Activated CD4-positive, alpha-beta T cell treated with anti-CD3 and anti-CD28 coated beads, Interleukin-2, amount 50 U/mL, for 4 hours (primary cell): ENCODE data around the gene STX11.

Source experiments
- DNase-seq, 2 experiments: peaks; one replicate each; pipeline ENCODE4 v3.0.0-alpha.2; 2020

Gene STX11

DNA sequence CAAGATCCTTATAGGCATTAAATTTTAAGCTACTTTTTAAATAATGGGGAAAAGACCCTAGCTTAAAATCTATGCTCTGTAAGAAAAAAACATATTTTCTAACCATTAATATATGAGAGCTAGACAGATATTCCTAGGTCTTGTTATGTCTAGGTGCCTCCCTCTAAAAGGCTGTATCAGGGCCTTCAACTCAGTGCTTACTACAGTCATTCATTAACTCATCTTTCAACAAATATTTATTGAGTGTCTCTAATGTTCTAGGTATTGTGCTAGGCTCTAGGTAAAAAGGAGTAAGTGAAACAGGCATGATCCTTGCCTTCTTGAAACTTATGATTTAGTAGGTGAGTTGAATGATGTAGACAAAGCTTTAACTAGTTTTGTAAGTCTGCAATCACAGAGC lies 6.4 kb upstream of the STX11 start:
- no peak for DNase-seq

DNA sequence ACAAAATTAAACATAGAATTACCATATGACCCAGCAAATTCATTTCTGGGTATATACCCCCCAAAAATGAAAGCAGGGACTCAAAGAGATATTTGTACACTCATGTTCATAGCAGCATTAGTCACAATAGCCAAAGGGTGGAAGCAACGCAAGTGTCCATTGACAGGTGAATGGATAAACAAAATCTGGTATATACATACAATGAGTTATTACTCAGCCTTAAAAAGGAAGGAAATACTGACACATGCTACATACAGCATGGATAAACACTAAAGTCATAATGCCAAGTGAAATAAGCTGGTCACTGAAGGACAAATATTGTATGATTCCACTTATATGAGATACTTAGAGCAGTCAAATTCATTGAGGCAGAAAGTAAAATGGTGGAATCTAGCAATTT lies 5.3 kb upstream of the STX11 start:
- no peak for DNase-seq

DNA sequence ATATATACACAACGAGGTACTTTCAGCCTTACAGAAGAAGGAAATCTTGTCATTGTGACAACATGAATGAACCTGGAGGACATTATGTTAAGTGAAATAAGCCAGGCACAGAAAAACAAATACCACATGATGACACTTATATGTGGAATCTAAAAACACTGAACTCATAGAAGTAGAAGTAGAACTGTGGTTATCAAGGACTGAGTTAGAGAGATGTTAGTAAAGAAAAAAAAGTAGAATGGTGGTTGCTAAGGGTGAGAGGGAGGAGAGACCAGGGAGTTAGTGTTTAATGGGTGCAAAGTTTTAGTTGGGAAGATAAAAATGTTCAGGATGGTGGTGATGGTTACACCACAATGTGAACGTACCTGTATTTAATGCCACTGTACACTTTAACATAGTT lies 4.8 kb upstream of the STX11 start:
- DNase-seq: no peak

DNA sequence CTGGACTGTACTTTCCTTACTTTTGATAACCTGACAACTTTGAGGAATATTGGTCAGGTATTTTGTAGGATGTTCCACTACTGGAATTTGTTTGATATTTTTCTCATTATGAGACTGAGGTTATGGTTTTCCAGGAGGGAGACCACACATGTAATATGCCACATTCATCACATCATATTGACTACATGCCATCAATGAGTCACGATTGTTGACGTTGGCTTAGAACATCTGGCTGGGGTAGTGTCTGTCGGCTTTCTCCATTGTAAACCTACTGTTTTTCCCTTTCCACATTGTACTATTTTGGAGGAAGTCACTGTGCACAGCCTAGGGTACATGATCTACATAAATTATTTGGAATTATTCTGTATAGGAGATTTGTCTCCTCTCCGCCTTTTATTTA lies 1.4 kb upstream of the STX11 start:
- DNase-seq: no peak

DNA sequence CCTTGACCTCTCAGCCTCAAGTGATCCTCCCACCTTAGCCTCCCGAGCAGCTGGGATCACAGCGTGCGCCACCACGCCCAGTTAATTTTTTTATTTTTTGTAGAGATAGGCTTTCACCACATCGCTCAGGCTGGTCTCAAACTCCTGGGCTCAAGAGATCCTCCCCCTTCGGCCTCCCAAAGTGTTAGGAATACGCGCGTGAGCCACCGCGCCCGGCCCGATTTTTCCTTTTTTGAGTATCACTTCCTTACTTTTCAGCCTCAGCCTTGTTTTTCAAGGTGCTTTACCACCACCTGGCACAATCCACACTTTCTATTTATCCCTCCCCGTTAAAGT lies 791 bp upstream of the STX11 start:
- DNase-seq: no peak

DNA sequence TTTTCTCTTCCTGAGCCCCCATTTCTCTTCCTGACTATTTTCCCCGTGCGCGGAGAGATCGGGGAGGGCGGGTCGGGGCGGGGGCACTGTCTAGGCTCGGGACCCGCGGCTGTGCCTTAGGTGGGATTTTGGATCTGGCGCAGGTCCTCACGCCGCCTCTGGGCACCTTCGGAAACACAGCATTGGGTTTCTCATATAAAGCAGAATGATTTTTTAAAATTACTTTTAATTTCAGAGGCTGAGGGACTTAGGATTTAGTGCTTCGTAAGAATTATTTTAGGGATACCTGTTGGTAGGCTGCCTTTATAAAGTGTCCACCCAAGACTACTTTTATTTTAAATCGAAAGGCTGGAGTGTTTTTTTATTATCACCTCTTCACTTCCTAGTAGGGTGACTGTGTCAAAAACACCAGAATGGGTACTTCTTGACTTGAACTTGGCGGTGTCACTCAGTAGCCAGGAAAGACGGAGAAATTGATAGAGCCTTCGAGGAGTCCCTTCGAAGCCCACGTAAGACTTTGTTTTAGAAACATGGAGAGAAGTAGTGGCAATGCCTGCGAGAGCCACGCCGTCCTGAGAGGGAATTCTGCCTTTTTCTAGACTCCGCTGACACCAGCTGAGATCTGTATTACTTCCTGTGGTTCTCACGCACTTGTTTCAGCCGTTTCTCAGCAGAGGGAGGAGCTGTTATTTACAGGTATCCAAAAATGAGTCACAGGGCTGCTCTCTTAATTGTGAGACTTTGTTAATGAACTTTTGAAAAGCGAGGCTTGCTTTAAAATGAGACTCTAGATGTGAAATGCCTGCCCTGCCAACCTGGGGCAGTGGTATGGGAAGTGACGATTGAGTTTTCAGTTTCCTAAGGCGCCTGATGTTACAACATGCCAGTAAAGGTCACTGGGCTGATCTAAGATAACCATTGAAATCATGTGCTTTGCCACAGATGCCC lies 667 bp downstream of the STX11 start:
- DNase-seq: peak; percentile 52 to 54

DNA sequence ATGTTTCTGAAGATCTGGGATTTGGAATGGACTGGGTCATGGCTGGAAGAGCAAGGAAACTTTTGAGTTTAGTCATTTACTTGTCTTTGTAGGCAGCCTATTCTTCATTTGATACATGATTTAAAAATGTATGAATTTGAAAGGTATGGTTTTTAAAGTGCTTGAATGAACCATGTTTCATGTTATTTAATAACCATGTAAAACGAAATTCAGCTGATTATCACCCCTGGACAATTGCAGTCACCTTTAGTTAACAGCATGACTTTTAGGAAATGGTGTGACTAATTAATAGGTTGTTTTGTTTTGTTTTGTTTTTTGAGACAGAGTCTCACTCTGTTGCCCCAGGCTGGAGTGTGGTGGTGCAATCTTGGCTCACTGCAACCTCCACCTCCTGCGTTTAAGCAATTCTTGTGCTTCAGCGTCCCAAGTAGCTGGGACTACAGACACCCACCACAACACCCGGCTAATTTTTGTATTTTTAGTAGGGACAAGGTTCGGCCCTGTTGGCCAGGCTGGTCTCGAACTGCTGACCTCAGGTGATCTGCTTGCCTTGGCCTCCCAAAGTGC lies 2.1 kb downstream of the STX11 start:
- DNase-seq: no peak

DNA sequence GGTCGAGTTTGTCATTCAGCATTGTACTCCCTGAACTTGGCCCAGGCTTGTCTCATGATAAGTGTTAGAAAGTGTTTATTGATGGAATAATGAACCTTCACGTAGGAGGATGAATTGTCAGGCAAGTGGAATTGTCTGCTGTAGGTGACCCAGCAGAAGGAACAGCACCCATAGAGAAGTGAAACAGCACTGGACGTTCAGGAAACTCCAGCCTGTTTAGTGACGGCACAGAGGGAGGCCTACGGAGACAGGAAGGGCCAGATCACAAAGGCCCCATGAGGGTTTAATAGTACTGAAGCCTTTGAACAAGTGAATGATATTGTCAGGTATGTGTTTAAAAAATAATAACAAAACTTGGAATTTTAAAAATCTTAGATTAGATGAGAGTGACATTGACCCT lies 2.9 kb downstream of the STX11 start:
- DNase-seq: no peak

DNA sequence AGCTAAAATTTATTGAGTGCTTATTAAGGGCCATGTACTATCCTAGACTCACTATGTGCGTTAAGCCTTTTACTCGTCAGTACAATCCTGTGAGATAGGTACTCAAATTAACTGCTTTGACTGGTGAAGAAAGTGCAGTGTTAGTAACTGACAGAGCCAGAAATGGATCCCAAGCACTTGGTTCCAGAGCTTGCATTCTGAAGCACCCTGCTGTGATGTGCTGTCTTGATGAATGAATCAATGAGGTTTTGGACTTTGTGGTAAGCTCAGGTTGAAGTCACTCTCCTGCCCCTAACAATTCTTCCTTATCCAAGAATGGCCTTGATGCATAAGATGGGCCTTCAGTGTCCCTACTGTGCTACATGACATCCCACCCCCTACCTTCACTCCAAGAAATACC lies 3.7 kb downstream of the STX11 start:
- DNase-seq: no peak

DNA sequence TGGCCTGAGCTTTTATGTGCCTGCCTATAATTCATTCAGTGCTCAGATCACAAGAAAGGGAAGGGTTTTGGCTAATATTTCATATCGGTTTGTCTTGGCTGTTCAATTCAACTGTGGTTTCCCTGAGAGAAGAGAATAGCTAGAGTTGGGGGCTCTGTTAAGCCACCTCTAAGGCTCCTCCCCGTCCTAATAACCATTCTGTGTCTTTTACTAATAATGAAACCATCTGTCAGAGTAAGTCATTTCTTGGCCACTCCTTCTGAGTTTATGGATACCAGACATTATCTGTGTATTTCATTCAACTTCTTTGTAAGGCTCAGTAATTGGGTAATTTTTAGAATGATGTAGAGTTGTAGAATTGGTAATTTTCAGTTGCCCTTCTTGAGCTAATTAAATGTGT lies 5.2 kb downstream of the STX11 start:
- DNase-seq: no peak

DNA sequence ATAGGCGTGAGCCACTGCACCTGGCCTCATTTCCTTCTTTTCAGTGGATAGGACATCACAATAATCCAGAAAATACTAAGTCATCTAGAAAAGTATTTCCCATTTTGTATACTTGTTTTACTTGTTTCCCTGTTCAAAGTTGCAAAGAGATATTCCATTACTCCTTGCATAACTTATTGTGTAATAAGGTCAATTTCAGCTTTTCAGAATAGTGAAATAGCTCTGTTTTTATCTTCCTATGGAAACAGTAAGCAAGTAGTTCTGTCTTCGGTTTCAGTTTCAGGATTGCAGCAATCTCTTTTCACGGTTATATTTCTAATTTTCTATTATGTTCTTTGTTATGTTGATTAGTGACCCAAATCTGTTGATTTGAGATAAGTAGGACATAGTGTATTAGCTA lies 6.0 kb downstream of the STX11 start:
- DNase-seq: no peak

DNA sequence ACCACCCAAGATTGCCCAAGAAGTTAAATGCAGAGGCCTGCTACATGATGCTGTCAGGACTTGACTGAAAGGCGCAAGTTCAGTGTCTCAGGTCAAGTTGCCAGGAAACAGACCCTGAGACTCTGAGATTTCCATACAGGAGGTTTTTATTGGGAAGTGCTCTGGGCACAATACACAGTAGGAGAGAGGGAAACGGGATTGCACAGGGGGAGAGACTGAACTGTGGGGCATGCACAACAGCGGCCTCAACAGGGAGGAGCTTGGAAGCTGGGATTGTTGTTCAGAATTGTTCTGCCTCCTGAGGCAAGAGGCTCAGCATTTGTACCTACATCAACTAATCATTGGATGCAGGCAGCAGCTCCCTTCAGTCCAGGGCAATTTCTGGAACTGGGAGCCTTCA lies 6.7 kb downstream of the STX11 start:
- DNase-seq: no peak

DNA sequence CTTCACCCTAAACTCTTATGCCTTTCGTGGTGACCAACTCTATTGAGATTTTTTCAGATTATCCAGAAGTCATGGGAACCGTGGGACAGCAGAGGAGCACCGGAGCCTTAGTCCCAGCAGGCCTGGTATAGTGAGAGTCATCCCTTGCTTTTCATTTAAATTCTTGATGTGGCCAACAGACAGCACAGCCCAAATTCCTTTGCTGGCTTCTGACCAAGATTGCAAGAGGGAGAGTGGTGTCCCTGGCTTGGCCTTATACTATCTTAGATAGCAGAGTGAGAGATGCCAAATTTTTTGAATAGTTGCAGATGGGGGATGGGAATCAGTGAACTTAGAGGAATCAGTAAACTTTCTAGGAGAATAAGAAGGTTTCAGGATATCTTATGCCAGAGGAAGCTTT lies 7.8 kb downstream of the STX11 start:
- DNase-seq: no peak

DNA sequence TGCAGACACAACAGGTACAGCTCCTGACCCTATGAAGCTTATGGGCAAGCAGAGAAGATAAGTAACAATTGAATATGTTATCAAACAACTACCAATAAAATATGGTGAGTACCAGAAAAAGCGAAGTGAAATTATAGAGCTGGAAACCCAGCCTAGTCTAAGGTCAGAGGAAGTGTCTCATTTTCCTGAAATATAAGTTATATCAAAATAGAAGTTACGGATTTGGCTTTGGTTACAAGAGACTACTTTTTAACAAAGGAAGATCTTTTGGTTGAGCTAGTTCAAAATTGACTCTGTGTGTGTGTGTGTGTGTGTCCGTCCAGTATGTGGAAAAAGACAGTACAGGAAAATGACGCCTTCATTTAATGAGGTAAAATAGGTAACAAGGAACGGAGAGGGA lies 8.9 kb downstream of the STX11 start:
- no peak for DNase-seq

DNA sequence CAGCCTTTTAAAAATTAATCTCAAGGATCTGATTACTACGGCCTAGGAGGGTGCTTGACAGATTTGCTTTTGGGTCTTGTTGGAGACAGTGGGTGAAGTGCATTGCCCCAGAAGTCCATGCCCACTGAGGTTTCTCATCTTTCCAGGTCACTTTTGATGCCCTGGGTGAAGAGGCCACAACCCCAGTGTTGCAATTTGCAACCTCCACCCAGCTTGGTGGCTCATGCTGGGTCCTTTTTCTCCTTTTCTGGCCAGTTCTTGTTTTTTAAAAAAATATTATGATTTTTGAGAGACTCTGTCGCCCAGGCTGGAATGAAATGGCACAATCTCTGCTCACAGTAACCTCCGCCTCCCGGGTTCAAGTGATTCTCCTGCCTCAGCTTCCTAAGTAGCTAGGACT lies 9.4 kb downstream of the STX11 start:
- DNase-seq: no peak

DNA sequence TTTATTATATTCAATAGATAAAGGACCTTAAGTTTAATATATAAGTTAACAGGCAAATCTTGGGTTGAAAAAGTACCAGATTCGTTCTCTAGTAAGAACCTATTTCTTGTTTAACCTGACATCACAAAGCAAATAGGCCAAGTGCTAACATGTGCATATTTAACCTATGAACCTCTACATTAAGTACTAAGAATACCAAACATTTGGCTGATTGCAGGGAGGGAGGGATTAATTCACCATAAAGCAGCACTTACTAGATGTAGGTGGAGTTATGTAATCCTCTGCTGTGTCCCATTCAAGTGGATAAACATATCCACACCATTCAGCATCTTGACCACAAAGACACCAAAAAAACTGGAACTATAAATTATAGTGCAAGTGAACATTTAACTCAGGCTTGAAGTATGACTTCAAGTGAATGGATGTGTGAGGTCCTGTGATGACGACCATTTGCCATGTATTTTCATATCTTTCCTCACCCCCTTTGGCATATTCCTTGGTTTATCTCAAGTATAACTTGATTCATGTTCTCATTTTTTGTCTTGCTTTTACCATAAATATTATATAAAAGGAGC lies 10.2 kb downstream of the STX11 start:
- no peak for DNase-seq

DNA sequence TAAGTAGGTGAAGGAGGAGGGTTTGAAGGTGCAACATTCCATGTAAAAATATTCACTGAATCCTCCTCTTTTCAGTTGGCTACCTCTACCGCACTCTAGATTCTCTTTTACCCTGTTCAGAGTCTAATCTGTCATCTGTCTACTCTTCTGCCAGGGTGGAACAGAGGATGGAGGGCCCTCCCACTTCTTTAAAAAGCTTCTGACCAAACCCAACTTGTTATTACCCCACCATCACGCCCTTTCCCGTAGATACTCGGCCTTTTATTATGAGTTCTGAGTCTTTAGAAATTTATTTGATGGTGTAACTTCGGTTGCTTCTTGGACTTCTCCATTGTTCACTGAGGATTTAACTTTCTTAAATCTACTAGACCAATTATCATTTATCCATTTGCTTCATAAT lies 11.7 kb downstream of the STX11 start:
- DNase-seq: no peak

DNA sequence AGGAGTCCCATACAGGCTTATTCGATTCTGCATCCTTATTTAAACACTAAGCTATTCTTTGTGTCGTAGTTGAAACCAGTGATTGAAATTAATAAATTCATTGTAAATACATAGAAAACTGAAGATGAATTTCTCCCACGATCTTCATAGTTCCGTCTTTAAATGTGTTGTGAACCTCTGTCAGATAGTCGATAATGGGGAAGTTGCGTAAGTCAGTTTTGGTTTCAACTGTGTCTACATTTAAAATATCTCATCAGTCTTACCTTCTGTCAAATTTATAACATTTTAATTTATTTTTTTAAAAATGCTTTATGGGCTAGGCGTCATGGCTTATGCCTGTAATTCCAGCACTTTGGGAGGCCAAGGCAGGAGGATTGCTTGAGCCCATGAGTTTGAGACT lies 12.7 kb downstream of the STX11 start:
- no peak for DNase-seq

DNA sequence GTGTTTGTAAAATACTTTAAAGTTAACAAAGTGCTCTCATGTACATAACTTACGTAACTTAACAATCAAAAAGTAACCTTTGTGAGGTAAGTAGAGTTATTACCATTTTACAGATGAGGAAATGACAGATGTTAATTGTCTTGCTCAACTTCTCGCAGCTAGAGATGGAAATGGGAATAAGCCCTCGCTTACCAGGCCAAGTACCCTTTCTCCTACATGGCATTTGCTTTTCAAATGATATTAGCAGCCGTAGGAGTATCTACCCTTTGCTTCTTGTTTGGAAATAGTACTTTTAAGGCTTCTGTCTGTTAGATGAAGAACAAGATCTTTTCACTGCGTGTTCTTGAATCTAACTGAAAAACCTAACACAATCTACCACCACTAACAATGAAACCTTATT lies 15.5 kb downstream of the STX11 start:
- DNase-seq: no peak

DNA sequence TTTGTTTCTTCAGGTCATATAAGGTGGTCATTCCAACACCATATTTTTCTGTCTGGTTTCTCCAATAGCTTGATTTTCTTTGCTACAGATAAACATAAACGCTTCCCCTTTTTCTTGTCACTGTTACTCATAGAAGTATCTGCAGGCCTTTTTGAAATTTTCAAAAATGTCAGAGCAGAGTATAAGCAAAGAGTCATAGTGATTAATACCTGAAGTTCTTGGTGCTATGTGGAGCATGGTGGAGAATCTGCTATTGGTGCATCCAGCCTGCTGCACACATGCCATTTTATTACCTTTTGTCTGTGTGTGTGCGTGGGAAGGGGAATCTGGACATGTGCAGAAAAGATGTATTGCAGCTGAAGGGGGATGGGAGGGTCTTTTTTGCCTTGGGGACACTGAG lies 19.7 kb downstream of the STX11 start:
- no peak for DNase-seq

DNA sequence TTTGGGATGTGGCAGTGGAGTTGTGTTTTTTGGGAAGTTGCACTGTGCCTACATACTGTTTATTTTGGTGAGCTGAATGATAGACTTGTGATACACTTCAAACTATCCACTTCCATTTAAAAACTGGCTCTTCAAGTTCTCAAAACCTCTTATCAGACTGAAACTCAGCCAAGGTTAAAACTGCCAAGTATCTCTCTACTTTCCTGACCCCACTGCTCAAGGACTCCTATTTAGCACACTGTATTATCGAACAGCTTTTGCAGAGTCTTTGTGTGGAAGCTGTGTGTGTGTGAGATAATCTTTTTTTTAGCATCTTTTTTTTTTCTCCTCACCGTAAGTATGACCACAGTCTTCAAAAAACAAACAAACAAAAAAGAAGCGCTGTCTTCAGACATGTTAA lies 21.1 kb downstream of the STX11 start:
- DNase-seq: no peak

DNA sequence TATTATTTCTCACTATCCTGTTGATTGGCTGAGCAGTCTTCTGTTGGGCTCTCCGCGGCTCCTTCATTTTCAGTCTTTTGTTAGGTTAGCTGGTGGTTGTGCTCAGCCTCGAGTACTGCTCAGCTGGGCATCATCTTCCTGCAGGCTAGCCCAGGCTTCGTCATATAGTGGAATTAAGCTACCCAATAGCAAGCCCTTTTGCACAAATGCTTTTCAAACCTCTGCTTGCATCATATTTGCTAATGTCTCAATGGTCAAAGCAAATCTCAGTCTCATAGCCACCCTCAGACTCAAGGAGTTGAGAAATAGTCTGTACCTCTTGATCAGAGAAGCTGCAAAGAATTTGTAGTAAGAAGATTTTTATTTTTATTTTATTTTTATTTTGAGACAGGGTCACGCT lies 23.7 kb downstream of the STX11 start:
- no peak for DNase-seq

DNA sequence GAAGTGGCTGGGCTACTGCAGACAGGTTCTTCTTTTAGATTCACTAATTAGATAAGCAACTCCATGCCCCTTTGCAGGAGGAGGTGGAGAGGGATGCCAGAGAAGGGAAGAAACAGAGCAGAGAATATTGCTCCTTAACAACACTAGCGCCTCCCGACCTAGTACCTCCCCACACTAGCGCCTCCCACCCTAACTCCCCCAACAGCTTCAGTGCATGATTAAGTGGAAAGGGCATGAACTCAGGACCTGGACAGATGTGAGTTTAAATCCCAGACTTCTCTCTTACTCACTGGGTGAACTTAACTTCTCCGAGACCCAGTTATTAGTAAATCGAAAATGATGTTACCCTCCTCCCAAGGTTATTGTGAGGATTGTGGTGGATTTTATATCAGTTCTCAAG lies 25.7 kb downstream of the STX11 start:
- DNase-seq: no peak

DNA sequence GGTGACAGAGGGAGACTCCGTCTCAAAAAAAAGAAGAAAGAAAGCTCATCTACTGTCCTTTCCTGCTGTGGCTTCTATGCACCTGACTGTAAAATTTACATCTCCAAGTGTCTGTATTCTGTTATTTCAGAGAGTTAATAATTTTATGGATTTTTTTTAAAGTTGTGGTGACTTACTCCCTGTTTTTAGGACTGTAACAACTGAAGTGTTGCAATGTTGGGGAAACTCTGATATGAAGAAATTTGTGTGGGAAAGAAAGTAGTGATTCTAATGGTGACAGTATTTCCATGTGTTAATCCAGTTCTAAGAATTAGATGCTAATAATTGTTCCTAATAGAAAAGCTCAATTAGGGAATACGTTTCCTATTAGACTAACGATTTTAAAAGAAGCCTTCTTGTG lies 27.4 kb downstream of the STX11 start:
- DNase-seq: no peak

DNA sequence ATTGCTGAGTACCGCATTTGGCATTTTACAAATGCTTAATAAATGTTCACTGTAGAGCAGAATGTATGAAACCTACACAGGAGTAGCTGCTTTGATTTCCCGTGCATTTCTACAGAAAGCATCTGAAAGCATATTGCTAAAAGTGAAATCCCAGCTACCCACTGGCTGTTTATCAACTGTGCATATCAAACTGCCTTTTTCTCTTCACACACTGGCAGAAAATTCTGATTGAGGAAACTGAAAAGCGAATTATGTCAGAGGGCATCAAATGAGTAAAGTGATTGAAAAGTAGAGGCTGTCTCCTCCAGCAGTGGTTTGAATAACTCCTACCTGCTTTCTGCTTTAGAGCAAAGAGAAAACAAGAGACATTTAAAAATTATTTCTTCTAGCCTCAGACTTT lies 28.0 kb downstream of the STX11 start:
- no peak for DNase-seq
